CD14-positive monocyte (primary cell): ENCODE results near the gene SULT1C3. TPM values are rescaled to one million over a fixed set of nuclear protein-coding genes. Genes with fewer than 3 reads are reported as not detected.

Experiments used
- DNase-seq, 3 donors: peaks; one replicate each; pipeline ENCODE4 v3.0.0-alpha.2; 2011 to 2022
- H2AFZ ChIP-seq: 2 replicates; pipeline ENCODE4 v1.6.0; 2012; ENCODE audit warnings: mild to moderate bottlenecking, low read depth, low read length, inconsistent platforms; ENCODE audit not compliant: insufficient read depth, poor library complexity, severe bottlenecking
- H3K27ac ChIP-seq, 2 donors: 1 replicate in 1 of 2; 2 replicates in 1 of 2; pipeline ENCODE4 v1.5.1; 2012 to 2013; ENCODE audit warnings: low read length in 2 of 2, control low read depth in 1 of 2, inconsistent platforms in 1 of 2, low read depth in 1 of 2, mild to moderate bottlenecking in 1 of 2
- H3K27me3 ChIP-seq, 2 donors: one replicate each; pipeline versions ENCODE4 v1.6.0 to v1.6.1; 2011 to 2013; ENCODE audit warnings: low read length in 2 of 2; ENCODE audit not compliant: control insufficient read depth in 2 of 2, insufficient read depth in 2 of 2
- H3K36me3 ChIP-seq, 2 donors: replicated peaks in 1 of 2; 1 replicate in 1 of 2; 2 replicates in 1 of 2; pipeline versions ENCODE4 v1.5.1 to v1.6.1; 2012 to 2013; ENCODE audit warnings: low read length in 2 of 2, control low read depth in 1 of 2, inconsistent platforms in 1 of 2, mild to moderate bottlenecking in 1 of 2; ENCODE audit not compliant: insufficient read depth in 2 of 2, control insufficient read depth in 1 of 2
- H3K4me1 ChIP-seq, 2 donors: 1 replicate in 1 of 2; 2 replicates in 1 of 2; pipeline versions ENCODE4 v1.5.1 to v1.6.1; 2012 to 2013; ENCODE audit warnings: low read length in 2 of 2, control low read depth in 1 of 2, inconsistent platforms in 1 of 2, mild to moderate bottlenecking in 1 of 2, moderate library complexity in 1 of 2; ENCODE audit not compliant: insufficient read depth in 2 of 2, control insufficient read depth in 1 of 2
- H3K4me2 ChIP-seq: replicated peaks from 2 replicates; pipeline ENCODE3; 2012; ENCODE audit warnings: low read length, moderate library complexity, mild to moderate bottlenecking; ENCODE audit not compliant: poor library complexity, severe bottlenecking; ENCODE audit errors: extremely low read depth
- H3K4me3 ChIP-seq, 3 experiments: fragments of 200-600 bp in 1 of 3; sonication (generic) in 1 of 3; replicated peaks in 1 of 3; 1 replicate in 2 of 3; 2 replicates in 1 of 3; pipeline ENCODE4 v1.5.1; 2011 to 2013; ENCODE audit warnings: low read length in 3 of 3, mild to moderate bottlenecking in 3 of 3, control low read depth in 2 of 3, low read depth in 2 of 3, inconsistent platforms in 1 of 3, moderate library complexity in 1 of 3
- H3K79me2 ChIP-seq: 2 replicates; pipeline ENCODE4 v1.6.0; 2012; ENCODE audit warnings: mild to moderate bottlenecking, control low read depth, inconsistent platforms, low read length, moderate library complexity; ENCODE audit not compliant: insufficient read depth
- H3K9ac ChIP-seq: 2 replicates; pipeline ENCODE4 v1.6.0; 2017; ENCODE audit warnings: low read length, mild to moderate bottlenecking; ENCODE audit not compliant: insufficient read depth, poor library complexity, severe bottlenecking
- H3K9me3 ChIP-seq, 2 donors: replicated peaks in 1 of 2; 1 replicate in 1 of 2; 2 replicates in 1 of 2; pipeline versions ENCODE4 v1.5.1 to v1.6.1; 2012 to 2013; ENCODE audit warnings: low read length in 2 of 2, control low read depth in 1 of 2; ENCODE audit not compliant: control insufficient read depth in 1 of 2, insufficient read depth in 1 of 2
- H4K20me1 ChIP-seq: 2 replicates; pipeline ENCODE4 v1.6.0; 2012; ENCODE audit warnings: mild to moderate bottlenecking, low read length, control low read depth, moderate library complexity; ENCODE audit not compliant: insufficient read depth
- H3K27ac Mint-ChIP-seq, 7 donors: one replicate each; pipeline ENCODE4 v1.8.0; 2020; ENCODE audit warnings: mild to moderate bottlenecking in 7 of 7, mixed read lengths in 7 of 7, moderate library complexity in 6 of 7, inconsistent platforms in 2 of 7
- H3K27me3 Mint-ChIP-seq, 3 donors: one replicate each; pipeline ENCODE4 v1.8.0; 2021 to 2022; ENCODE audit warnings: low read depth in 3 of 3, mild to moderate bottlenecking in 3 of 3, mixed read lengths in 3 of 3, moderate library complexity in 3 of 3, inconsistent platforms in 1 of 3
- H3K36me3 Mint-ChIP-seq, 2 donors: one replicate each; pipeline ENCODE4 v1.8.0; 2020; ENCODE audit warnings: mixed read lengths in 2 of 2, inconsistent platforms in 1 of 2, mild to moderate bottlenecking in 1 of 2
- H3K4me1 Mint-ChIP-seq: one replicate; pipeline ENCODE4 v1.8.0; 2020; ENCODE audit warnings: mild to moderate bottlenecking, mixed read lengths
- H3K4me3 Mint-ChIP-seq, 2 donors: one replicate each; pipeline ENCODE4 v1.8.0; 2020; ENCODE audit warnings: mild to moderate bottlenecking in 2 of 2, mixed read lengths in 2 of 2, moderate library complexity in 1 of 2
- H3K9me3 Mint-ChIP-seq, 7 donors: one replicate each; pipeline ENCODE4 v1.8.0; 2020 to 2022; ENCODE audit warnings: mixed read lengths in 7 of 7, mild to moderate bottlenecking in 6 of 7, moderate library complexity in 6 of 7, inconsistent platforms in 2 of 7
- CTCF ChIP-seq: fragments of 200-600 bp; IDR thresholded peaks from one replicate; pipeline ENCODE4 v1.8.0; 2022; ENCODE audit warnings: antibody characterized with exemption, mild to moderate bottlenecking
- WGBS: methylation state at CpG from one replicate; pipeline ENCODE4 v1.1.5; 2013; ENCODE audit warnings: missing lambda C conversion rate; ENCODE audit not compliant: insufficient coverage; 5-methylcytosine and 5-hydroxymethylcytosine counted together
- intact Hi-C, 2 donors: fragments of 100-400 bp; cut with micrococcal nuclease; formaldehyde crosslinking; loops; one replicate each; pipeline versions ENCODE4 v1.15.0 to v1.15.1; 2023
- polyA plus RNA-seq, 3 donors: library from polyadenylated mRNA; depleted of rRNA in 1 of 3; unstranded in 2 of 3; stranded (reverse) in 1 of 3; fragments of 300-500 nt in 2 of 3; fragments of >200 nt in 1 of 3; fragmentation: Illumina TruSeq in 2 of 3; gene quantifications; 1 replicate in 2 of 3; 2 replicates in 1 of 3; pipeline ENCODE4 v1.2.3, GENCODE V29; 2012 to 2021

SULT1C3 gene
- polyA plus RNA-seq, 3 donors, result not detected

- H3K4me3 Mint-ChIP-seq, result no peak overlapping the region
- H3K27ac ChIP-seq, result no peak overlapping the region
- H3K79me2 ChIP-seq, result no peaks in the 10 kb centered on the region
- no peaks in the 10 kb centered on the region for H3K9me3 ChIP-seq
- no peak overlapping the region for H3K9ac ChIP-seq
- no peak overlapping the region for H2AFZ ChIP-seq
- no peak overlapping the region for H3K27ac Mint-ChIP-seq
- H3K4me1 Mint-ChIP-seq, result peaks cover 11% of the 10 kb centered on the region
- no peak for TF ChIP-seq CTCF
- no peak overlapping the region for H3K4me3 ChIP-seq
- peaks cover 0 to 2% (median 0%) of the 10 kb centered on the region in 3 donors for H3K27me3 Mint-ChIP-seq
- H3K27me3 ChIP-seq, result no peaks in the 10 kb centered on the region
- H4K20me1 ChIP-seq, result no peaks in the 10 kb centered on the region
- no peak overlapping the region for H3K4me2 ChIP-seq
- no peaks in the 10 kb centered on the region for H3K4me1 ChIP-seq
- intact Hi-C loops, result no loop called here
- no peak for DNase-seq
- 93% methylated on average over 3 of the region's 3 CpGs for WGBS
- no peaks in the 10 kb centered on the region for H3K9me3 Mint-ChIP-seq
- H3K36me3 ChIP-seq, result no peaks in the 10 kb centered on the region
- no peaks in the 10 kb centered on the region for H3K36me3 Mint-ChIP-seq
Observed at GRCh38 chr2:108270346-108270745, 30.6 kb downstream of the SULT1C3 start.

GRCh38 chr2:108270768-108271506, 31.2 kb downstream of the SULT1C3 start:
- no peak overlapping the region for H2AFZ ChIP-seq
- no peaks in the 10 kb centered on the region for H3K9me3 Mint-ChIP-seq
- no peak overlapping the region for H3K9ac ChIP-seq
- no peak overlapping the region for H3K27ac ChIP-seq
- no peak overlapping the region for H3K4me3 ChIP-seq
- no peak overlapping the region for H3K4me3 Mint-ChIP-seq
- H3K27me3 ChIP-seq, result no peaks in the 10 kb centered on the region
- H3K27ac Mint-ChIP-seq, result no peak overlapping the region
- no peak for DNase-seq
- H3K36me3 ChIP-seq, result no peaks in the 10 kb centered on the region
- peaks cover 0 to 2% (median 0%) of the 10 kb centered on the region in 3 donors for H3K27me3 Mint-ChIP-seq
- no peaks in the 10 kb centered on the region for H3K4me1 ChIP-seq
- no peaks in the 10 kb centered on the region for H4K20me1 ChIP-seq
- intact Hi-C loops, result no loop called here
- peaks cover 11% of the 10 kb centered on the region for H3K4me1 Mint-ChIP-seq
- no peak overlapping the region for H3K4me2 ChIP-seq
- TF ChIP-seq CTCF, result no peak
- 81% methylated on average over 5 of the region's 5 CpGs for WGBS
- H3K79me2 ChIP-seq, result no peaks in the 10 kb centered on the region
- no peaks in the 10 kb centered on the region for H3K36me3 Mint-ChIP-seq
- H3K9me3 ChIP-seq, result no peaks in the 10 kb centered on the region
